ENCODE measurements around the gene COA6. TPM values are rescaled to one million over a fixed set of nuclear protein-coding genes. Genes with fewer than 3 reads are reported as not detected.

Gene COA6
- total and polyA plus RNA-seq, 2 donors (not counting 3 experiments of a cell fraction or from before 2014, with no cell fraction given): 22.2 to 42.7 TPM

GRCh38 chr1:234340528-234340927, 32.7 kb upstream of the COA6 start:
- no peaks in the 10 kb centered on the region for H3K27me3 ChIP-seq (ENCODE audit: control insufficient read depth in 2 of 2, insufficient read depth in 2 of 2, low read length in 2 of 2)
- no peak overlapping the region for H2AFZ ChIP-seq (ENCODE audit: low read depth, low read length)
- no peak for TF ChIP-seq POLR2A (IDR thresholded peaks at IDR 0.05; ENCODE audit: low read depth, low read length)
- no peak for TF ChIP-seq FOS (IDR thresholded peaks at IDR 0.05; ENCODE audit: borderline replicate concordance, insufficient read depth, low read length)
- no peak for TF ChIP-seq CTCF (IDR thresholded peaks at IDR 0.05; ENCODE audit: extremely low read depth in 1 of 2, insufficient read depth in 1 of 2, low read depth in 1 of 2, low read length in 2 of 2)
- no peak for TF ChIP-seq MYC (IDR thresholded peaks at IDR 0.05; ENCODE audit: low read depth, low read length)
- no peak for TF ChIP-seq GATA2 (IDR thresholded peaks at IDR 0.05; ENCODE audit: insufficient read depth, insufficient read length, low read depth, low read length)
- no peak for TF ChIP-seq MAX (IDR thresholded peaks at IDR 0.05; ENCODE audit: insufficient read depth, insufficient read length)
- no peaks in the 10 kb centered on the region for H3K9me1 ChIP-seq (replicated peaks; ENCODE audit: control insufficient read depth, extremely low read depth, insufficient read depth, low read length)
- H3K9ac ChIP-seq (replicated peaks; ENCODE audit: extremely low read depth, insufficient read depth, low read length): no peak overlapping the region
- H3K36me3 ChIP-seq (ENCODE audit: control insufficient read depth in 2 of 2, extremely low read depth in 1 of 2, insufficient read depth in 2 of 2, low read length in 2 of 2): no peaks in the 10 kb centered on the region
- DNase-seq (ENCODE audit: low read depth, low spot score) (no peak), FAIRE-seq (no peak)
- CTCF ChIA-PET: interaction anchor here (1.2 kb wide), 1 partner anchor 23 kb away, joined by 3 read pairs; no protein-coding TSS in a partner anchor
- BruUV-seq (replicated peaks): no TSS peak
- no peak overlapping the region for H3K27ac ChIP-seq (ENCODE audit: insufficient read depth, low read depth, low read length)
- no peaks in the 10 kb centered on the region for H4K20me1 ChIP-seq (replicated peaks; ENCODE audit: control insufficient read depth, extremely low read depth, insufficient read depth, low read length)
- no peaks in the 10 kb centered on the region for H3K79me2 ChIP-seq (ENCODE audit: control insufficient read depth, insufficient read depth, low read length)
- POLR2A ChIA-PET: no interaction called here
- H3K4me1 ChIP-seq (ENCODE audit: control insufficient read depth, extremely low read depth, insufficient read depth, low read length): no peaks in the 10 kb centered on the region
- no peaks in the 10 kb centered on the region for H3K9me3 ChIP-seq (replicated peaks; ENCODE audit: control insufficient read depth, insufficient read depth, low read length)
- intact Hi-C loops (cut with micrococcal nuclease): no loop called here
- dilution Hi-C loops (cut with MboI; ENCODE audit: extremely low pct_ligation_motif_present, low sequenced_read_pairs): no loop called here
- no peak overlapping the region for H3K4me3 ChIP-seq (replicated peaks in 1 of 3; ENCODE audit: insufficient read depth in 1 of 3, low read depth in 1 of 3, low read length in 3 of 3)
- no peak overlapping the region for H3K4me2 ChIP-seq (ENCODE audit: insufficient read depth, low read length)

DNA sequence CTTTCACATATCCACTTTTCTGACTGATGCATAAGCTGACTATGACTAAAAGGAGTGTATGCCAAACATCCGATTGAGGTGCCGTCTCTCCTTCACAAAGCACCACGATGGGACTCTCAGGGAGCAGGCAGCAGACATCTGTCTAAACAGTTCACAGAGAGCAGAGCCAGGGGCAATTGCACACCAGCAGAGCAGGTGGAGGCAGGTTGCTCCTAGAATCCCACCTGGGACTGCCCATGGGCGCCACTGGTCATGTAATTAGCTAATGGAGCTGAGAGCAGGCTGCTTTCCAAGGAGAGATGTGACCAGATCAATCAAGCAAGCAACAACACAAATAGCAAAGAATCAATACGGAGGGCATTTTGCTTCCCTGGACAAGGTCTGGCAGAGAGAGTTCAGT, 30.5 kb upstream of the COA6 start:
- TF ChIP-seq CTCF (IDR thresholded peaks at IDR 0.05; ENCODE audit: extremely low read depth in 1 of 2, insufficient read depth in 1 of 2, low read depth in 1 of 2, low read length in 2 of 2): no peak
- no peak for TF ChIP-seq POLR2A (IDR thresholded peaks at IDR 0.05; ENCODE audit: low read depth, low read length)
- no peak for TF ChIP-seq POLR2AphosphoS5 (IDR thresholded peaks at IDR 0.05; ENCODE audit: insufficient read depth, low read depth, low read length)
- TF ChIP-seq EZH2 (IDR thresholded peaks at IDR 0.05; ENCODE audit: borderline replicate concordance, low read depth, low read length, severe bottlenecking): no peak
- TF ChIP-seq MYC (IDR thresholded peaks at IDR 0.05; ENCODE audit: low read depth, low read length): no peak
- BruUV-seq (replicated peaks): no TSS peak
- intact Hi-C loops (cut with micrococcal nuclease) (no loop called here), dilution Hi-C loops (cut with MboI; ENCODE audit: extremely low pct_ligation_motif_present, low sequenced_read_pairs) (no loop called here)
- Histone ChIP-seq H2AFZ (ENCODE audit: low read depth, low read length) (no peak overlapping the region), H3K4me2 (ENCODE audit: insufficient read depth, low read length) (no peak overlapping the region), H3K4me3 (replicated peaks in 1 of 3; ENCODE audit: insufficient read depth in 1 of 3, low read depth in 1 of 3, low read length in 3 of 3) (no peak overlapping the region), H3K79me2 (ENCODE audit: control insufficient read depth, insufficient read depth, low read length) (no peaks in the 10 kb centered on the region), H3K4me1 (ENCODE audit: control insufficient read depth, extremely low read depth, insufficient read depth, low read length) (no peaks in the 10 kb centered on the region), H3K36me3 (ENCODE audit: control insufficient read depth in 2 of 2, extremely low read depth in 1 of 2, insufficient read depth in 2 of 2, low read length in 2 of 2) (no peaks in the 10 kb centered on the region), H3K9ac (replicated peaks; ENCODE audit: extremely low read depth, insufficient read depth, low read length) (no peak overlapping the region), H3K27ac (ENCODE audit: insufficient read depth, low read depth, low read length) (no peak overlapping the region), H3K9me3 (replicated peaks; ENCODE audit: control insufficient read depth, insufficient read depth, low read length) (no peaks in the 10 kb centered on the region), H4K20me1 (replicated peaks; ENCODE audit: control insufficient read depth, extremely low read depth, insufficient read depth, low read length) (no peaks in the 10 kb centered on the region), H3K9me1 (replicated peaks; ENCODE audit: control insufficient read depth, extremely low read depth, insufficient read depth, low read length) (no peaks in the 10 kb centered on the region), H3K27me3 (ENCODE audit: control insufficient read depth in 2 of 2, insufficient read depth in 2 of 2, low read length in 2 of 2) (no peaks in the 10 kb centered on the region)
- FAIRE-seq (no peak), DNase-seq (ENCODE audit: low read depth, low spot score) (no peak)
- ChIA-PET POLR2A (no interaction called here), CTCF (interaction anchor here (0.5 to 1.3 kb wide), 2 partner anchors 15 to 887 kb away, joined by 3 to 6 read pairs; no protein-coding TSS in a partner anchor)
